ENCODE results near the gene DOK5.

The DOK5 gene

GRCh38 chr20:54548849-54549248 is 73.5 kb downstream of the DOK5 start:
- DNase-seq (ENCODE audit: insufficient read length, low spot score) (no peak), FAIRE-seq (no peak)
- no peak for TF ChIP-seq POLR2A (IDR thresholded peaks at IDR 0.05; ENCODE audit: low read depth, low read length)

GRCh38 chr20:54549658-54550326 is 74.4 kb downstream of the DOK5 start:
- FAIRE-seq (no peak), DNase-seq (ENCODE audit: insufficient read length, low spot score) (no peak)
- no peak for TF ChIP-seq POLR2A (IDR thresholded peaks at IDR 0.05; ENCODE audit: low read depth, low read length)

- no peak for TF ChIP-seq POLR2A (IDR thresholded peaks at IDR 0.05; ENCODE audit: low read depth, low read length)
- DNase-seq (ENCODE audit: insufficient read length, low spot score) (no peak), FAIRE-seq (no peak)
These were observed 75.5 kb downstream of the DOK5 start for GRCh38 chr20:54550776-54551396.

- no peak for FAIRE-seq
- DNase-seq (ENCODE audit: insufficient read length, low spot score) = no peak
- no peak for TF ChIP-seq POLR2A (IDR thresholded peaks at IDR 0.05; ENCODE audit: low read depth, low read length)
These were observed 78.6 kb downstream of the DOK5 start for GRCh38 chr20:54554006-54554405.

GRCh38 chr20:54555150-54555549 is 79.8 kb downstream of the DOK5 start:
- DNase-seq (ENCODE audit: insufficient read length, low spot score) (no peak), FAIRE-seq (no peak)
- TF ChIP-seq POLR2A (IDR thresholded peaks at IDR 0.05; ENCODE audit: low read depth, low read length) = no peak

GRCh38 chr20:54556406-54556805 is 81.0 kb downstream of the DOK5 start:
- no peak for TF ChIP-seq POLR2A (IDR thresholded peaks at IDR 0.05; ENCODE audit: low read depth, low read length)
- DNase-seq (ENCODE audit: insufficient read length, low spot score) = no peak
- no peak for FAIRE-seq

GRCh38 chr20:54557806-54558590 is 82.6 kb downstream of the DOK5 start:
- DNase-seq (ENCODE audit: insufficient read length, low spot score) (no peak), FAIRE-seq (no peak)
- TF ChIP-seq POLR2A (IDR thresholded peaks at IDR 0.05; ENCODE audit: low read depth, low read length) = no peak

- FAIRE-seq = no peak
- TF ChIP-seq POLR2A (IDR thresholded peaks at IDR 0.05; ENCODE audit: low read depth, low read length) = no peak
- no peak for DNase-seq (ENCODE audit: insufficient read length, low spot score)
These were observed 84.5 kb downstream of the DOK5 start for GRCh38 chr20:54559890-54560289.

- DNase-seq (ENCODE audit: insufficient read length, low spot score) (no peak), FAIRE-seq (no peak)
- no peak for TF ChIP-seq POLR2A (IDR thresholded peaks at IDR 0.05; ENCODE audit: low read depth, low read length)
These were observed 85.0 kb downstream of the DOK5 start for GRCh38 chr20:54560357-54560756.

- no peak for TF ChIP-seq POLR2A (IDR thresholded peaks at IDR 0.05; ENCODE audit: low read depth, low read length)
- DNase-seq (ENCODE audit: insufficient read length, low spot score) (no peak), FAIRE-seq (no peak)
These were observed 89.9 kb downstream of the DOK5 start for GRCh38 chr20:54565255-54565654.

- TF ChIP-seq POLR2A (IDR thresholded peaks at IDR 0.05; ENCODE audit: low read depth, low read length) = no peak
- DNase-seq (ENCODE audit: insufficient read length, low spot score) (no peak), FAIRE-seq (no peak)
These were observed 90.8 kb downstream of the DOK5 start for GRCh38 chr20:54566031-54566688.

GRCh38 chr20:54570561-54570960 is 95.2 kb downstream of the DOK5 start:
- TF ChIP-seq POLR2A (IDR thresholded peaks at IDR 0.05; ENCODE audit: low read depth, low read length) = no peak
- no peak for DNase-seq (ENCODE audit: insufficient read length, low spot score)
- FAIRE-seq = no peak

- no peak for FAIRE-seq
- no peak for TF ChIP-seq POLR2A (IDR thresholded peaks at IDR 0.05; ENCODE audit: low read depth, low read length)
- no peak for DNase-seq (ENCODE audit: insufficient read length, low spot score)
These were observed 97.5 kb downstream of the DOK5 start for GRCh38 chr20:54572665-54573435.
